Measurements from ENCODE around the gene ECE1.

- TF ChIP-seq CTCF (IDR thresholded peaks at IDR 0.05) (no peak), POLR2A (IDR thresholded peaks at IDR 0.05) (no peak)
Measured at GRCh38 chr1:21261551-21262292, 28.5 kb downstream of the ECE1 start.
